Upper lobe of left lung (tissue), 6 donors: ENCODE results near the gene NSUN4. TPM values are rescaled to one million over a fixed set of nuclear protein-coding genes. Genes with fewer than 3 reads are reported as not detected.
A peak's percentile ranks its signal among the peaks of the same experiment; 100 is the strongest.
"Not testable (repeated sequence)": the region's sequence is repeated elsewhere in the genome, so short reads cannot be mapped to it uniquely, and the experiment has no call there.

ENCODE experiments used
- ATAC-seq, 2 donors: fragments of 200-7000 bp; cut with Tn5 transposase; one replicate each; pipeline ENCODE4 v1.9.1; 2022; ENCODE audit warnings: mild to moderate bottlenecking in 2 of 2, moderate library complexity in 2 of 2; ENCODE audit not compliant: low FRiP score in 2 of 2
- DNase-seq, 2 donors: peaks; one replicate each; pipeline ENCODE4 v3.0.0-alpha.2; 2019 to 2020
- H3K27ac ChIP-seq, 4 donors: fragments of 200-600 bp; sonication (generic); one replicate each; pipeline ENCODE4 v1.5.1; 2016 to 2019
- H3K27me3 ChIP-seq, 4 donors: fragments of 200-600 bp; sonication (generic); one replicate each; pipeline ENCODE4 v1.5.1; 2017 to 2019
- H3K36me3 ChIP-seq, 4 donors: fragments of 200-600 bp; sonication (generic); one replicate each; pipeline ENCODE4 v1.5.1; 2016 to 2019
- H3K4me1 ChIP-seq, 4 donors: fragments of 200-600 bp; sonication (generic); one replicate each; pipeline ENCODE4 v1.5.1; 2018 to 2019
- H3K4me3 ChIP-seq, 4 donors: fragments of 200-600 bp; sonication (generic); one replicate each; pipeline ENCODE4 v1.5.1; 2017 to 2019; ENCODE audit warnings: mild to moderate bottlenecking in 2 of 4, moderate library complexity in 1 of 4
- H3K9me3 ChIP-seq, 4 donors: fragments of 200-600 bp; sonication (generic); one replicate each; pipeline ENCODE4 v1.5.1; 2018 to 2019
- CTCF ChIP-seq, 6 experiments: fragments of 450-650 bp in 4 of 6; fragments of 200-600 bp in 2 of 6; sonication (generic) in 2 of 6; IDR thresholded peaks; one replicate each; pipeline ENCODE4 v1.5.1; 2016 to 2019; ENCODE audit warnings: antibody characterized with exemption in 6 of 6
- EP300 ChIP-seq, 4 donors: sonication (generic); formaldehyde crosslinking; IDR thresholded peaks; one replicate each; pipeline ENCODE4 v1.5.1; 2017; ENCODE audit warnings: antibody characterized with exemption in 4 of 4, control low read depth in 2 of 4
- POLR2A ChIP-seq, 4 donors: fragments of 450-650 bp; IDR thresholded peaks; one replicate each; pipeline ENCODE4 v1.5.1; 2016 to 2017; ENCODE audit warnings: antibody characterized with exemption in 4 of 4, mild to moderate bottlenecking in 2 of 4
- POLR2AphosphoS5 ChIP-seq, 2 donors: sonication (generic); formaldehyde crosslinking; IDR thresholded peaks; one replicate each; pipeline ENCODE4 v1.5.1; 2017; ENCODE audit warnings: antibody characterized with exemption in 2 of 2
- WGBS, 2 donors: methylation state at CpG; one replicate each; pipeline ENCODE4 v1.1.5; 2017 to 2018; 5-methylcytosine and 5-hydroxymethylcytosine counted together
- total RNA-seq, 6 donors: library from RNA; depleted of rRNA in 4 of 6; stranded (reverse); fragments of >200 nt in 4 of 6; gene quantifications; one replicate each; pipeline versions ENCODE4 v1.1.0 to v1.2.1, GENCODE V29; 2016 to 2021
- donor health status: DM: no; HTN: no; CAD: no; lungs with moderate emphysema.
- donor health status: DM: no; HTN: yes; CAD: no; lungs with severe emphysema.

Gene NSUN4
- total RNA-seq, 6 donors from 2014 or later: 25.1 to 28.4 (median 26.7) TPM

DNA sequence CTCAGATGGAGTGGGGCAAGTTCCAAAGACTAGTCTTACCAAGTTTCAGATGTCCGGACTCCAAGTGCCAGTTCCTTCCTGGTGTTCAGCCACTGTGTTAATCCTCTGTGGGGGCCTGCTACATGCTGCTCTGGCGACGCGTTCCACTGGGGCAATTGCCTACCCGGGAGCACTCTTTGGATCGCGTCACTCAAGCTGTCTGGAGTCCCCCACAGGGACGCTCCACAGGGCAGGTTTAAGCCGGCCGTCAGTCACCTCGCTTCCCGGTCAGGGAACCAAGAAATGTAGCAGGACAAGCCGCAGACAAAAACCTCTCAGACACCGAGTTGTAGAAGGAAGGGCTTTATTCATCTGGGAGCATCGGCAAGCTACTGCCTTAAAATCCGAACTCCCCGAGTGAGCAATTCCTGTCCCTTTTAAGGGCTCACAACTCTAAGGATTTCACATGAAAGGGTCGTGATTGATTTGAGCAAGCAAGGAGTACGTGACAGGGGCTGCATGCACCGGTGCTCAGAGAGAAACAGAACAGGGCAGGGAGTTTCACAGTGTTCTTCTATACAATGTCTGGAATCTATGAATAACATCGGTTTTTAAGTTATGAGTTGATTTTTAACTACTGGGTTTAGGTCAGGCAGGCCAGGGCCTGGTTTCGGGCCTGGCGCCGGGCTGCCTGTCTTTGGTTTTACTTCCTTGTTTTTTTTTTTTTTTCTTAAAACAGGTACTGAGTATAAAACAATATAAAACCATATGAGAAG lies 8.6 kb upstream of the NSUN4 start:
- 80 to 83% methylated on average over 24 of the region's 24 CpGs for WGBS, 2 donors

GRCh38 chr1:46333300-46334029 lies 7.1 kb upstream of the NSUN4 start:
- WGBS, 2 donors: 73 to 78% methylated on average over 9 of the region's 9 CpGs
- DNase-seq: no peak
- Histone ChIP-seq H3K4me1 (no peaks in the 10 kb centered on the region), H3K27ac (no peak overlapping the region), H3K27me3 (no peaks in the 10 kb centered on the region), H3K9me3 (no peaks in the 10 kb centered on the region), H3K4me3 (no peak overlapping the region), H3K36me3 (no peaks in the 10 kb centered on the region)
- TF ChIP-seq POLR2A (IDR thresholded peaks at IDR 0.05) (no peak), CTCF (IDR thresholded peaks at IDR 0.05) (peak in 3 of 6 experiments; percentile 9 to 24 (median 14))
- peak in 1 of 2 donors; percentile 55 for ATAC-seq

More for the DNA sequence above, 8.6 kb upstream of the NSUN4 start:
- not testable (repeated sequence) for H3K9me3 ChIP-seq, ATAC-seq, H3K27me3 ChIP-seq, DNase-seq, H3K4me1 ChIP-seq, H3K27ac ChIP-seq, H3K36me3 ChIP-seq, H3K4me3 ChIP-seq

DNA sequence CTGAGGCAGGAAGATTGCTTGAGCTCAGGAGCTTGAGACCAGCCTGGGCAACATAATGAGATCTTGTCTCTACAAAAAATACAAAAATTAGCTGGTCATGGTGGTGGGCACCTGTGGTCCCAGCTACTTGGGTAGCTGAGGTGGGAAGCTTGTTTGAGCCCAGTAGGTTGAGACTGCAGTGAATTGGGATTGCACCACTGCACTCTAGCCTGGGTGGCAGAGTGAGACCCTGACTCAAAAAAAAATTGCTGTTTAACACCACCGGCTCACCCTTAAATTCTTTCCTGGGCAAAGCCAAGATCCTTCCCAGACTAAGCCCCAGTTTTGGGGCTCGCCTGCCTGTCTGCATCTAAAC lies 6.6 kb upstream of the NSUN4 start:
- TF ChIP-seq POLR2A (IDR thresholded peaks at IDR 0.05) (no peak), POLR2AphosphoS5 (IDR thresholded peaks at IDR 0.05) (no peak), CTCF (IDR thresholded peaks at IDR 0.05) (no peak), EP300 (IDR thresholded peaks at IDR 0.05) (no peak)
- Histone ChIP-seq H3K27ac (no peak overlapping the region), H3K36me3 (no peaks in the 10 kb centered on the region), H3K4me1 (no peaks in the 10 kb centered on the region), H3K4me3 (no peak overlapping the region), H3K27me3 (no peaks in the 10 kb centered on the region), H3K9me3 (no peaks in the 10 kb centered on the region)
- no peak for ATAC-seq
- WGBS, 2 donors: 88 to 95% methylated on average over 2 of the region's 2 CpGs
- no peak for DNase-seq

- TF ChIP-seq POLR2A (IDR thresholded peaks at IDR 0.05) (no peak), POLR2AphosphoS5 (IDR thresholded peaks at IDR 0.05) (no peak), EP300 (IDR thresholded peaks at IDR 0.05) (no peak), CTCF (IDR thresholded peaks at IDR 0.05) (no peak)
- no peak overlapping the region for H3K27ac ChIP-seq
- no peaks in the 10 kb centered on the region for H3K36me3 ChIP-seq
- H3K9me3 ChIP-seq: no peaks in the 10 kb centered on the region
- no peaks in the 10 kb centered on the region for H3K27me3 ChIP-seq
- DNase-seq: no peak
- peaks cover 0 to 5% (median 0%) of the 10 kb centered on the region in 4 donors for H3K4me1 ChIP-seq
- 87 to 98% methylated on average over 3 of the region's 3 CpGs for WGBS, 2 donors
- H3K4me3 ChIP-seq: no peak overlapping the region
- ATAC-seq: no peak
These were observed 5.5 kb upstream of the NSUN4 start for GRCh38 chr1:46335081-46335480.

DNA sequence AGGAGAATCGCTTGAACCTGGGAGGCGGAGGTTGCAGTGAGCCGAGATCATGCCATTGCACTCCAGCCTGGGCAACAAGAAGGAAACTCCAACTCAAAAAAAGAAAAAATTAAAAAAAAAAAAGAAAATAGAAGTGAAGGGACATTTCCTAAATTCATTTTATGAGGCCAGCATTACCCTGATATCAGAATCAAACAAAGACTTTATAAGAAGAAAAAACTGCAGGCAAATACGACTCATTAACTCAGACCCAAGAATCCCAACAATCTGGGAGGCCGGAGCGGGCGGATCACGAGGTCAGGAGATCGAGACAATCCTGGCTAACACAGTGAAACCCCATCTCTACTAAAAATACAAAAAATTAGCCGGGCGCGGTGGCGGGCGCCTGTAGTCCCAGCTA lies 3.2 kb upstream of the NSUN4 start:
- not testable (repeated sequence) for DNase-seq, H3K36me3 ChIP-seq, ATAC-seq, H3K4me3 ChIP-seq, H3K27ac ChIP-seq, H3K9me3 ChIP-seq, H3K27me3 ChIP-seq
- WGBS, 2 donors: 98% methylated on average over 5 to 14 of the region's 14 CpGs
- peaks cover 8 to 12% (median 10%) of the 10 kb centered on the region in 4 donors for H3K4me1 ChIP-seq
